H1 (cell line): ENCODE results near the gene MVP. TPM values are rescaled to one million over a fixed set of nuclear protein-coding genes. Genes with fewer than 3 reads are reported as not detected.

Experiments
- CTCF ChIA-PET: fragments of 300-600 bp; sonication (Branson Sonifier 250); formaldehyde crosslinking; loops from one replicate; lab custom pipeline; 2021; ENCODE audit not compliant: partially characterized antibody; lab: Charles Lee
- POLR2A ChIA-PET: fragments of 300-600 bp; sonication (Branson Sonifier 250); formaldehyde crosslinking; loops from one replicate; lab custom pipeline; 2021; ENCODE audit warnings: inconsistent platforms; ENCODE audit not compliant: partially characterized antibody; lab: Charles Lee
- DNase-seq, 2 experiments: peaks; one replicate each; pipeline versions ENCODE4 v3.0.0 to v3.0.0-alpha.2; 2010 to 2022; ENCODE audit warnings: low spot score in 2 of 2, low read depth in 1 of 2, mixed read lengths in 1 of 2
- FAIRE-seq: peaks from 2 replicates; lab custom pipeline; 2011; peaks lifted over from hg19 to GRCh38; lab: Jason Lieb, UNC
- H2AFZ ChIP-seq: 2 replicates; pipeline ENCODE4 v1.8.1; 2012; ENCODE audit warnings: low read length, inconsistent platforms
- H2AK5ac ChIP-seq: 2 replicates; pipeline ENCODE4 v1.6.1; 2013; ENCODE audit warnings: low read depth, low read length
- H2BK120ac ChIP-seq: replicated peaks from 2 replicates; pipeline ENCODE3; 2013; ENCODE audit warnings: low read depth, low read length, inconsistent platforms
- H2BK12ac ChIP-seq: 2 replicates; pipeline ENCODE4 v1.6.1; 2013; ENCODE audit warnings: low read depth, low read length
- H2BK15ac ChIP-seq: 2 replicates; pipeline ENCODE4 v1.6.1; 2013; ENCODE audit warnings: low read length
- H2BK20ac ChIP-seq: 2 replicates; pipeline ENCODE4 v1.6.1; 2013; ENCODE audit warnings: low read length
- H2BK5ac ChIP-seq: 2 replicates; pipeline ENCODE4 v1.6.1; 2013; ENCODE audit warnings: low read depth, low read length
- H3K14ac ChIP-seq: 2 replicates; pipeline ENCODE4 v1.6.1; 2013; ENCODE audit warnings: inconsistent platforms; ENCODE audit not compliant: insufficient read length
- H3K18ac ChIP-seq: 2 replicates; pipeline ENCODE4 v1.6.1; 2013; ENCODE audit warnings: low read length; ENCODE audit errors: extremely low read depth
- H3K23ac ChIP-seq: 2 replicates; pipeline ENCODE4 v1.6.1; 2013; ENCODE audit warnings: inconsistent platforms; ENCODE audit not compliant: insufficient read length
- H3K23me2 ChIP-seq: 2 replicates; pipeline ENCODE4 v1.6.1; 2013; ENCODE audit warnings: low read depth, low read length
- H3K27ac ChIP-seq: 2 replicates; pipeline ENCODE4 v1.6.1; 2011; ENCODE audit warnings: low read depth, low read length, inconsistent platforms
- H3K27me3 ChIP-seq, 4 experiments: replicated peaks in 1 of 4; 1 replicate in 1 of 4; 2 replicates in 3 of 4; pipeline versions ENCODE4 v1.6.1 to v1.8.1; 2011 to 2013; ENCODE audit warnings: low read length in 3 of 4, mild to moderate bottlenecking in 3 of 4, inconsistent platforms in 2 of 4, mixed read lengths in 2 of 4, moderate library complexity in 1 of 4; ENCODE audit not compliant: control insufficient read depth in 3 of 4, insufficient read depth in 3 of 4; ENCODE audit errors: extremely low read depth in 1 of 4
- H3K36me3 ChIP-seq, 4 experiments: 2 replicates each; pipeline versions ENCODE4 v1.6.1 to v1.8.1; 2011 to 2013; ENCODE audit warnings: mild to moderate bottlenecking in 4 of 4, low read length in 3 of 4, moderate library complexity in 2 of 4, control low read depth in 1 of 4, inconsistent platforms in 1 of 4; ENCODE audit not compliant: insufficient read depth in 4 of 4, control insufficient read depth in 2 of 4
- H3K4ac ChIP-seq: replicated peaks from 2 replicates; pipeline ENCODE3; 2013; ENCODE audit warnings: low read length, low read depth, mixed read lengths, inconsistent platforms; ENCODE audit not compliant: insufficient read length
- H3K4me1 ChIP-seq, 4 experiments: replicated peaks in 1 of 4; 1 replicate in 1 of 4; 2 replicates in 3 of 4; pipeline versions ENCODE4 v1.6.1 to v1.8.1; 2011 to 2013; ENCODE audit warnings: low read length in 3 of 4, inconsistent platforms in 2 of 4, mixed read lengths in 1 of 4; ENCODE audit not compliant: insufficient read depth in 4 of 4, control insufficient read depth in 3 of 4
- H3K4me2 ChIP-seq, 2 experiments: 2 replicates each; pipeline versions ENCODE4 v1.6.1 to v1.8.1; 2011 to 2013; ENCODE audit warnings: low read depth in 2 of 2, low read length in 2 of 2, control low read depth in 1 of 2, inconsistent platforms in 1 of 2, mild to moderate bottlenecking in 1 of 2; ENCODE audit not compliant: insufficient read depth in 1 of 2
- H3K4me3 ChIP-seq, 4 experiments: fragments of 200-600, 300-600 bp in 1 of 4; sonication (generic), shearing (Covaris generic), sonication (Bioruptor Twin) in 1 of 4; 2 replicates each; pipeline versions ENCODE4 v1.5.1 to v1.8.1; 2011 to 2016; ENCODE audit warnings: low read length in 4 of 4, low read depth in 3 of 4, control low read depth in 2 of 4, inconsistent platforms in 2 of 4, mild to moderate bottlenecking in 2 of 4, mixed read lengths in 1 of 4, moderate library complexity in 1 of 4; ENCODE audit not compliant: insufficient read depth in 2 of 4; ENCODE audit errors: extremely low read depth in 1 of 4
- H3K56ac ChIP-seq: replicated peaks from 2 replicates; pipeline ENCODE3; 2013; ENCODE audit warnings: low read depth, mild to moderate bottlenecking, mixed read lengths, low read length, inconsistent platforms; ENCODE audit not compliant: insufficient read length
- H3K79me1 ChIP-seq: 2 replicates; pipeline ENCODE4 v1.6.1; 2013; ENCODE audit warnings: low read depth, low read length, control low read depth
- H3K79me2 ChIP-seq, 2 experiments: 2 replicates each; pipeline versions ENCODE4 v1.6.1 to v1.8.1; 2012 to 2013; ENCODE audit warnings: low read length in 2 of 2, mild to moderate bottlenecking in 2 of 2, inconsistent platforms in 1 of 2; ENCODE audit not compliant: insufficient read depth in 2 of 2, control insufficient read depth in 1 of 2
- H3K9ac ChIP-seq, 4 experiments: replicated peaks in 1 of 4; 1 replicate in 1 of 4; 2 replicates in 3 of 4; pipeline versions ENCODE4 v1.6.1 to v1.8.1; 2011 to 2013; ENCODE audit warnings: low read depth in 3 of 4, low read length in 3 of 4, control low read depth in 2 of 4, mild to moderate bottlenecking in 2 of 4, moderate library complexity in 2 of 4, inconsistent platforms in 1 of 4; ENCODE audit errors: extremely low read depth in 1 of 4
- H3K9me3 ChIP-seq, 2 experiments: 2 replicates each; pipeline versions ENCODE4 v1.6.1 to v1.8.1; 2012 to 2013; ENCODE audit warnings: mild to moderate bottlenecking in 2 of 2, moderate library complexity in 2 of 2, control low read depth in 1 of 2, inconsistent platforms in 1 of 2, low read depth in 1 of 2, low read length in 1 of 2, mixed read lengths in 1 of 2; ENCODE audit not compliant: insufficient read depth in 2 of 2
- H4K20me1 ChIP-seq, 2 experiments: replicated peaks in 1 of 2; 2 replicates each; pipeline versions ENCODE3 to v1.8.1; 2011 to 2013; ENCODE audit warnings: inconsistent platforms in 2 of 2, low read length in 2 of 2, mild to moderate bottlenecking in 1 of 2; ENCODE audit not compliant: insufficient read depth in 2 of 2, control insufficient read depth in 1 of 2
- H4K5ac ChIP-seq: 2 replicates; pipeline ENCODE4 v1.6.1; 2013; ENCODE audit warnings: low read length, low read depth, mixed read lengths, inconsistent platforms; ENCODE audit not compliant: insufficient read length
- H4K8ac ChIP-seq: 2 replicates; pipeline ENCODE4 v1.8.0; 2013; ENCODE audit warnings: mild to moderate bottlenecking, moderate library complexity, low read length, inconsistent platforms; ENCODE audit not compliant: insufficient read depth; ENCODE audit errors: extremely low read depth
- H4K91ac ChIP-seq: replicated peaks from 2 replicates; pipeline ENCODE3; 2013; ENCODE audit warnings: low read length, mixed read lengths, inconsistent platforms; ENCODE audit not compliant: insufficient read length
- KDM4A ChIP-seq: IDR thresholded peaks from one replicate; pipeline ENCODE4 v1.7.1; 2012; ENCODE audit warnings: low read depth, mild to moderate bottlenecking, moderate library complexity, low read length, inconsistent platforms; ENCODE audit not compliant: severe bottlenecking
- KDM5A ChIP-seq: fragments of 200-600 bp; IDR thresholded peaks from 2 replicates; pipeline ENCODE4 v1.7.1; 2012; ENCODE audit warnings: mild to moderate bottlenecking, low read length, inconsistent platforms, mixed read lengths
- RBBP5 ChIP-seq: IDR thresholded peaks from 2 replicates; pipeline ENCODE4 v1.7.1; 2012; ENCODE audit warnings: low read depth, mild to moderate bottlenecking, inconsistent platforms, low read length, moderate library complexity, borderline replicate concordance
- SP2 ChIP-seq: IDR thresholded peaks from 2 replicates; pipeline ENCODE4 v1.6.1; 2012; ENCODE audit warnings: mild to moderate bottlenecking, low read length, inconsistent platforms
- WGBS, 2 experiments: shearing (Covaris generic) in 1 of 2; methylation state at CpG; one replicate each; pipeline versions ENCODE4 v1.1.6 to v1.1.7; 2013 to 2015; ENCODE audit warnings: low lambda C conversion rate in 2 of 2, mixed read lengths in 2 of 2, inconsistent platforms in 1 of 2, low coverage in 1 of 2, missing lambda C conversion rate in 1 of 2; ENCODE audit not compliant: insufficient replicate concordance in 2 of 2, insufficient coverage in 1 of 2, insufficient read length in 1 of 2; ENCODE audit errors: extremely low coverage in 1 of 2, missing lambda C conversion rate in 1 of 2; 5-methylcytosine and 5-hydroxymethylcytosine counted together
- long read RNA-seq, 2 experiments: library from RNA in 1 of 2; library from capped mRNA in 1 of 2; stranded (forward); transcript quantifications; one replicate each; pipeline ENCODE4 v2.0.0, GENCODE V29; 2021; ENCODE audit warnings: inconsistent platforms in 1 of 2
- polyA minus RNA-seq, 3 experiments: library from RNA; depleted of rRNA, polyadenylated mRNA; stranded (reverse); fragments of >200 nt; gene quantifications; 1 replicate in 2 of 3; 2 replicates in 1 of 3; pipeline ENCODE4 v1.2.3, GENCODE V29; 2011
- polyA plus RNA-seq, 7 experiments: library from polyadenylated mRNA; depleted of rRNA in 3 of 7; stranded (reverse) in 5 of 7; unstranded in 2 of 7; fragments of >200 nt in 5 of 7; fragments of 200-250 nt in 2 of 7; gene quantifications; 1 replicate in 5 of 7; 2 replicates in 1 of 7; 4 replicates in 1 of 7; pipeline versions ENCODE4 v1.2.1 to v1.2.3, GENCODE V29; 2011 to 2013; ENCODE audit warnings: missing spikeins in 2 of 7, mixed read lengths in 2 of 7
- total RNA-seq: library from RNA; stranded (reverse); fragmentation: NEBNext Ultra II Directional; extraction: Animal tissue kit (Norgen Biotek cat#: 25700); gene quantifications from 2 replicates; pipeline ENCODE4 v1.2.1, GENCODE V29; 2021
- TF ChIP-seq, protein P1 (sequence below), 3 experiments: IDR thresholded peaks; 1 replicate in 2 of 3; 2 replicates in 1 of 3; pipeline versions ENCODE4 v1.5.1 to v1.6.1; 2011; ENCODE audit warnings: low read length in 3 of 3, mild to moderate bottlenecking in 3 of 3, inconsistent platforms in 2 of 3, low read depth in 1 of 3, moderate library complexity in 1 of 3; ENCODE audit not compliant: insufficient read depth in 1 of 3; ENCODE audit errors: control extremely low read depth in 1 of 3
- TF ChIP-seq, protein P2 (sequence below): IDR thresholded peaks from 2 replicates; pipeline ENCODE4 v1.6.1; 2012; ENCODE audit warnings: inconsistent platforms

The MVP gene
- total RNA-seq (1.9 and 2.9 TPM in 2 replicates), polyA plus RNA-seq (2011; rRNA removed) (1.9 and 4.3 TPM in 2 replicates), polyA minus RNA-seq (2011; rRNA and poly(A)+ RNA removed) (6.9 and 15.2 TPM in 2 replicates)
- polyA plus RNA-seq (2011; cell fraction: cytosol; rRNA removed) = 4.8 TPM
- 18.5 TPM for polyA plus RNA-seq (2011; cell fraction: nucleus; rRNA removed)
- polyA plus RNA-seq (2012, experiment 1 of 2) = 2.4 to 5.6 TPM (median 3.9 TPM) in 4 replicates
- polyA plus RNA-seq (2012, experiment 2 of 2) = 1.9 TPM
- 1.4 TPM for polyA plus RNA-seq (2013, experiment 1 of 2)
- polyA plus RNA-seq (2013, experiment 2 of 2) = 1.6 TPM
- 4.5 TPM for polyA minus RNA-seq (2011; cell fraction: cytosol; rRNA and poly(A)+ RNA removed)
- 3.7 TPM for polyA minus RNA-seq (2011; cell fraction: nucleus; rRNA and poly(A)+ RNA removed)
- long read RNA-seq, experiment 1, partial matches to known transcripts = 0 of 2 reads
- long read RNA-seq, experiment 1, other reads (novel, unspliced or antisense) = 2 of 2 reads
- long read RNA-seq, experiment 2, partial matches to known transcripts = 0 of 1 reads
- long read RNA-seq, experiment 2, other reads (novel, unspliced or antisense) = 1 of 1 reads

DNA sequence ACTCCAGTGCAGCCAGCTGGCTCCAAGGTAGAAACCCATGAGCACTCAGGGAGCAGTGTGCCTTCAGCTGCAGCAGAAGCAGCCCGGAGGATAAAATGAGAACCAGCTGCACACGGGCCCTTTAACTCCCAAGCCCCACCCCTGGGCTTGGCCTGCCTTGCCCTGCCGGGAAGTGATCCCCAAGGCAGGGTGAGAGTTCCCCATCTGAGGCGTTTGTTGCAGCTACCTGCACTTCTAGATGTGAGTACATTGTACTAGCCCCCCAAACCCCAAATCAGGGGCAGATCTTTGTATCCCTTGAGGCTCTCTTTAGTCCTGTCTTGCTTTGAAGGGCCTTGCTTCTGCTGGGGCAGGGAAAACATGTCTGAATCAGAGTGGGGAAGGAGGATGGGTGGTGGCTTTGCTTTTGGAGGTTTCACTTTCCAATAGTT is at the start of gene MVP:
Gene MVP (plus strand): TSS at position 192 of the 431 bp plus-strand sequence. CDS start 10,088 bp downstream, outside the sequence.
- CTCF ChIA-PET = interaction anchor here (0.6 to 17.5 kb wide), 10 partner anchors 9 to 235 kb away, joined by 3 to 212 read pairs (median 6); partner anchors contain the start of genes MAZ and ZG16
- Histone ChIP-seq H3K27me3 (no peaks in the 10 kb centered on the region), H3K14ac (no peak within 1 kb of the TSS), H3K23ac (no peak within 1 kb of the TSS), H3K4ac (no peak within 1 kb of the TSS), H2BK20ac (no peak within 1 kb of the TSS), H2AK5ac (no peak within 1 kb of the TSS), H3K36me3 (peaks cover 12 to 23% (median 18%) of the 10 kb centered on the region in 4 experiments), H3K27ac (no peak within 1 kb of the TSS)
- TF ChIP-seq KDM5A (no peak), KDM4A (no peak), RBBP5 (no peak), SP2 (no peak)
- TF ChIP-seq, protein P1, sequence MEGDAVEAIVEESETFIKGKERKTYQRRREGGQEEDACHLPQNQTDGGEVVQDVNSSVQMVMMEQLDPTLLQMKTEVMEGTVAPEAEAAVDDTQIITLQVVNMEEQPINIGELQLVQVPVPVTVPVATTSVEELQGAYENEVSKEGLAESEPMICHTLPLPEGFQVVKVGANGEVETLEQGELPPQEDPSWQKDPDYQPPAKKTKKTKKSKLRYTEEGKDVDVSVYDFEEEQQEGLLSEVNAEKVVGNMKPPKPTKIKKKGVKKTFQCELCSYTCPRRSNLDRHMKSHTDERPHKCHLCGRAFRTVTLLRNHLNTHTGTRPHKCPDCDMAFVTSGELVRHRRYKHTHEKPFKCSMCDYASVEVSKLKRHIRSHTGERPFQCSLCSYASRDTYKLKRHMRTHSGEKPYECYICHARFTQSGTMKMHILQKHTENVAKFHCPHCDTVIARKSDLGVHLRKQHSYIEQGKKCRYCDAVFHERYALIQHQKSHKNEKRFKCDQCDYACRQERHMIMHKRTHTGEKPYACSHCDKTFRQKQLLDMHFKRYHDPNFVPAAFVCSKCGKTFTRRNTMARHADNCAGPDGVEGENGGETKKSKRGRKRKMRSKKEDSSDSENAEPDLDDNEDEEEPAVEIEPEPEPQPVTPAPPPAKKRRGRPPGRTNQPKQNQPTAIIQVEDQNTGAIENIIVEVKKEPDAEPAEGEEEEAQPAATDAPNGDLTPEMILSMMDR (IDR thresholded peaks at IDR 0.05; ENCODE audit: control extremely low read depth in 1 of 3, insufficient read depth in 1 of 3, low read depth in 1 of 3, low read length in 3 of 3) = no peak
- TF ChIP-seq, protein P2, sequence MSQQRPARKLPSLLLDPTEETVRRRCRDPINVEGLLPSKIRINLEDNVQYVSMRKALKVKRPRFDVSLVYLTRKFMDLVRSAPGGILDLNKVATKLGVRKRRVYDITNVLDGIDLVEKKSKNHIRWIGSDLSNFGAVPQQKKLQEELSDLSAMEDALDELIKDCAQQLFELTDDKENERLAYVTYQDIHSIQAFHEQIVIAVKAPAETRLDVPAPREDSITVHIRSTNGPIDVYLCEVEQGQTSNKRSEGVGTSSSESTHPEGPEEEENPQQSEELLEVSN = no peak
- TF ChIP-seq, all 59 proteins: peak for 0
- Histone ChIP-seq H4K20me1 (peaks cover 2 to 4% of the 10 kb centered on the region in 2 experiments), H3K4me1 (peaks cover 0 to 7% (median 3%) of the 10 kb centered on the region in 4 experiments; a peak in 5 of 7 replicates), H4K8ac (no peak within 1 kb of the TSS), H3K18ac (no peak within 1 kb of the TSS), H4K5ac (no peak within 1 kb of the TSS), H2BK12ac (no peak within 1 kb of the TSS), H3K9ac (no peak within 1 kb of the TSS), H3K79me2 (peaks cover 0 to 18% of the 10 kb centered on the region in 2 experiments; a peak in 1 of 4 replicates), H3K4me3 (no peak within 1 kb of the TSS; a peak in 1 of 8 replicates), H2AFZ (no peak within 1 kb of the TSS), H3K4me2 (no peak within 1 kb of the TSS), H2BK5ac (no peak within 1 kb of the TSS), H3K79me1 (peaks cover 5% of the 10 kb centered on the region; the same call in 1 of the 2 replicates), H3K23me2 (peaks cover 4% of the 10 kb centered on the region), H4K91ac (no peak within 1 kb of the TSS), H2BK120ac (no peak within 1 kb of the TSS), H2BK15ac (no peak within 1 kb of the TSS), H3K56ac (no peak within 1 kb of the TSS), H3K9me3 (no peaks in the 10 kb centered on the region)
- POLR2A ChIA-PET = interaction anchor here (0.6 to 16.6 kb wide), 12 partner anchors 9 to 211 kb away, joined by 3 to 167 read pairs (median 4); partner anchors contain the start of gene TLCD3B
- DNase-seq (peak in 1 of 2 experiments; percentile 39), FAIRE-seq (no peak)
- 88% methylated on average over 3 of the region's 4 CpGs; no CpG with 5 or more reads in 1 of the 2 experiments for WGBS, 2 experiments
